ENCODE results near the gene TEKT2.

The TEKT2 gene

DNA sequence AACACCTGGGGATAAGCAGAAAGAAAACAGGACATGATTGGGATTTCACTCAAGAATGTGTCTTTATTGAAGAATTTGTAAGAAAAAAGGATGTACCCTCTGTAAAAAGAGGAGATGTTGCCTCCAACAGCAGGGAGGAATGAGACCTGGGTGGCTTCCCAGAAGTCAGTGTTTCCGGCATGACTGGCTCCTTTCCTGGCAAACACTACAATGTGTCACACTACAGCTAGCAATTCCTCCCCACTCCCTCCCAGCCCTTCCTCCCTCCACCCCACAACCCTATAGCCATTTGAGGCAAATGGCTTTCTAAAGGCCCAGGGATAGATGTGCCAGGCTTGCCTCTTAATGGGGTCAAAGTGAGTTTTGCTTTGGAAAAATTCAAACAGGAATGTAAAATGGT is 52.6 kb downstream of the TEKT2 start:
- TF ChIP-seq GATA2 (IDR thresholded peaks at IDR 0.05; ENCODE audit: low read depth, low read length) (no peak), GATA3 (IDR thresholded peaks at IDR 0.05; ENCODE audit: low read depth, low read length) (no peak)

DNA sequence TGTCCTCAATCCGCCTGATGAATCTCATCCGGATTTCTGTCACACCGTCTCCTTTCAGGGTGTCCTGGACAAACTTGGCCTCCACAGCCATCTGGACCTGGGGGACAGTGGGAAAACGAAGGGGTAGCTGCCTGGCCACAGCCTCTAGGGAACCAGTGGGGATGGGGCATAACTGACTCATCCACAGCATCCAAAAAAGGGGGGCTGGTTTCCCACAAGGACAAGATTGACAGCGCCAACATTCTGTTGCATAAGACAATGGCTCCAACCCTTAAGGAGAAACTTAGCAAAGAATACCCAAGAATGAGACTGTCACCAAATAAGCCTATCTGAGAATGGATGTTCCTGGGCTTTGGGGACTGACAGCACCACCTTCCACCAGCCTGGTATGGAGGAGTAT is 53.3 kb downstream of the TEKT2 start:
- TF ChIP-seq GATA3 (IDR thresholded peaks at IDR 0.05; ENCODE audit: low read depth, low read length) (no peak), GATA2 (IDR thresholded peaks at IDR 0.05; ENCODE audit: low read depth, low read length) (no peak)

DNA sequence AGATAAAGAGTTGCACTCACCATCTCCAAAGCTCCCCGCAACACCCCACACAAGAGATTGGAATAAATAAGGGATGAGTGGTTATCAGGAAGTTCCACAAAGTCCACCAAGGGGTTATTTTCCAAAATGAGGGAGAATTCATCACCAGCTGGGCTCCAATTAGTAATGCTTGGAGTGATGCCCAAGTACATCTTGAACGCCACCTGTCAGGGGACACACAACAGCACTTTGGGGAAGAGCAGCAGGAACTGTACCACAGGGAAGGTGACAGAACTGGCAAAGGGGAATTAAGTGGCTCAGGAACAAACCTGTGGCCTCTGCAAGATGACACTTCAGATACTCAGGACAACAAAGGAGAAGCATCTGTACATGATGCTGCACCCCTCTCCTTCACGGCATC is 53.9 kb downstream of the TEKT2 start:
- no peak for TF ChIP-seq GATA2 (IDR thresholded peaks at IDR 0.05; ENCODE audit: low read depth, low read length)
- TF ChIP-seq GATA3 (IDR thresholded peaks at IDR 0.05; ENCODE audit: low read depth, low read length), result no peak

Measured in SH-SY5Y (cell line).